ENCODE results near the gene SP1. TPM values are rescaled to one million over a fixed set of nuclear protein-coding genes. Genes with fewer than 3 reads are reported as not detected.
"Not testable (repeated sequence)": the region's sequence is repeated elsewhere in the genome, so short reads cannot be mapped to it uniquely, and the experiment has no call there.

Gene SP1
- total and polyA plus RNA-seq, 2 experiments from 2014 or later: 11.1 to 68.4 TPM

DNA sequence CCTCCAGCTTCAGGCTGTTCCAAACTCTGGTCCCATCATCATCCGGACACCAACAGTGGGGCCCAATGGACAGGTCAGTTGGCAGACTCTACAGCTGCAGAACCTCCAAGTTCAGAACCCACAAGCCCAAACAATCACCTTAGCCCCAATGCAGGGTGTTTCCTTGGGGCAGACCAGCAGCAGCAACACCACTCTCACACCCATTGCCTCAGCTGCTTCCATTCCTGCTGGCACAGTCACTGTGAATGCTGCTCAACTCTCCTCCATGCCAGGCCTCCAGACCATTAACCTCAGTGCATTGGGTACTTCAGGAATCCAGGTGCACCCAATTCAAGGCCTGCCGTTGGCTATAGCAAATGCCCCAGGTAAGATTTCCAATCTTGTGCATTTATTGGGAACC, 3.3 kb downstream of the SP1 start (continued):
- TF ChIP-seq JUNB (IDR thresholded peaks at IDR 0.05; ENCODE audit: unreplicated experiment) (no peak), ZNF114 (CRISPR knock-in tag; IDR thresholded peaks at IDR 0.05) (no peak), NANOG (IDR thresholded peaks at IDR 0.05; ENCODE audit: borderline replicate concordance) (no peak)

DNA sequence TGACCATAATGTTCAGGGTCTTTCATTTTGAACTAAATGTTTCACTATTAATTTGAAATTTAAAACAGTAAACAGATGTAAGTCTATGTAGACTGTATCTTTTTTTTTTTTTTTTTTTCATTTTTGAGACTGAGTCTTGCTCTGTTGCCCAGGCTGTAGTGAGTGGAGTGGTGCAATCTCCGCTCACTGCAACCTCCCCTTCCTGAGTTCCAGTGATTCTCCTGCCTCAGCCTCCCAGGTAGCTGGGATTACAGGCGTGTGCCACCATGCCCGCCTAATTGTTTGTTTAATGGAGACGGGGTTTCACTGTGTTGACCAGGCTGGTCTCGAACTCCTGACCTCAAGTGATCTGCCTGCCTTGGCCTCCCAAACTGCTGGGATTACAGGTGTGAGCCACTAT, 6.4 kb downstream of the SP1 start:
- peaks cover 23% of the 10 kb centered on the region for H4K20me1 ChIP-seq (replicated peaks; ENCODE audit: insufficient read depth)
- H3K4me2 ChIP-seq; H3K4me3 ChIP-seq; H3K27ac ChIP-seq (ENCODE audit: low read depth); H3K9me2 ChIP-seq (ENCODE audit: insufficient read depth); H3K27me3 ChIP-seq (ENCODE audit: insufficient read depth); DNase-seq (ENCODE audit: low spot score); H3K9me3 Mint-ChIP-seq; H3K27me3 Mint-ChIP-seq (ENCODE audit: insufficient read depth, low read depth, poor library complexity); ATAC-seq; H2AFZ ChIP-seq; H3F3A ChIP-seq (replicated peaks; ENCODE audit: low read depth); H3K27ac Mint-ChIP-seq: not testable (repeated sequence)
- peaks cover 100% of the 10 kb centered on the region for H3K79me2 ChIP-seq (replicated peaks; ENCODE audit: insufficient read depth)
- peaks cover 31% of the 10 kb centered on the region; the same call in 1 of the 2 replicates for H3K36me3 ChIP-seq (ENCODE audit: insufficient read depth)
- peaks cover 54% of the 10 kb centered on the region for H3K36me3 Mint-ChIP-seq (ENCODE audit: low read depth)
- peaks cover 28% of the 10 kb centered on the region for H3K4me1 Mint-ChIP-seq
- peaks cover 11% of the 10 kb centered on the region for H3K4me1 ChIP-seq (ENCODE audit: insufficient read depth)
- H3K4me3 Mint-ChIP-seq: peak overlapping the region; percentile 7; the same call in 1 of the 3 replicates

DNA sequence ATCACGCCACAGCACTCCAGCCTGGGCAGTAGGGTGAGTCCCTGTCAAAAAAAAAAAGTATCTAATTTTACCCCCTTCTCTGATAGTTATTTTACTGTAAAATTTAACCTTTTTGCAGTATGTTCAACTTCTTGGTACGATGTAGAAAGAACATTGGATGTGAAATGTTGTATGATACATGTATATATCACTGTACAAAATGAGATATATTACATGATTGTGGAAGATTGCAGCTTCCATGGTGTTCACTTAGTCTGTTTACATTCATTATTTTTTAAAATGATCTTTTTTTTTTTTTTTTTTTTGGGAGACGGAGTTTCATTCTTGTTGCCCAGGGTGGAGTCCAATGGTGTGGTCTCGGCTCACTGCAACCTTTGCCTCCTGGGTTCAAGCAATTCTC, 9.0 kb downstream of the SP1 start:
- H3K36me3 ChIP-seq (ENCODE audit: insufficient read depth): peaks cover 11% of the 10 kb centered on the region; the same call in 1 of the 2 replicates
- DNase-seq (ENCODE audit: low spot score) (no peak), ATAC-seq (no peak)
- H3K4me2 ChIP-seq: no peak overlapping the region
- 0 out of 2 replicates have a peak, but pooled peaks cover 3% of the 10 kb centered on the region for H3K4me1 ChIP-seq (ENCODE audit: insufficient read depth)
- no peak overlapping the region for H2AFZ ChIP-seq
- Mint-ChIP-seq H3K36me3 (ENCODE audit: low read depth) (peaks cover 29% of the 10 kb centered on the region), H3K27ac (no peak overlapping the region), H3K27me3 (ENCODE audit: insufficient read depth, low read depth, poor library complexity) (peaks cover 8% of the 10 kb centered on the region), H3K4me1 (peaks cover 4% of the 10 kb centered on the region; the same call in 2 of the 3 replicates), H3K9me3 (no peaks in the 10 kb centered on the region; the same call in 2 of the 3 replicates), H3K4me3 (no peak overlapping the region)
- peaks cover 26% of the 10 kb centered on the region for H4K20me1 ChIP-seq (replicated peaks; ENCODE audit: insufficient read depth)
- no peak overlapping the region for H3K4me3 ChIP-seq
- peaks cover 97% of the 10 kb centered on the region for H3K79me2 ChIP-seq (replicated peaks; ENCODE audit: insufficient read depth)
- no peaks in the 10 kb centered on the region; the same call in 1 of the 2 replicates for H3F3A ChIP-seq (replicated peaks; ENCODE audit: low read depth)
- no peaks in the 10 kb centered on the region for H3K27me3 ChIP-seq (ENCODE audit: insufficient read depth)
- no peak overlapping the region for H3K27ac ChIP-seq (ENCODE audit: low read depth)
- H3K9me2 ChIP-seq (ENCODE audit: insufficient read depth): no peaks in the 10 kb centered on the region
- TF ChIP-seq JUNB (IDR thresholded peaks at IDR 0.05; ENCODE audit: unreplicated experiment) (no peak), EZH2 (IDR thresholded peaks at IDR 0.05; ENCODE audit: low read depth, unreplicated experiment) (no peak), NANOG (IDR thresholded peaks at IDR 0.05; ENCODE audit: borderline replicate concordance) (no peak), ZNF331 (CRISPR knock-in tag; IDR thresholded peaks at IDR 0.05; ENCODE audit: low read depth) (no peak), STAT1 (IDR thresholded peaks at IDR 0.05; ENCODE audit: unreplicated experiment) (no peak), ZNF114 (CRISPR knock-in tag; IDR thresholded peaks at IDR 0.05) (no peak), POLR2AphosphoS5 (IDR thresholded peaks at IDR 0.05; ENCODE audit: low read depth) (no peak), EZH2phosphoT487 (IDR thresholded peaks at IDR 0.05; ENCODE audit: unreplicated experiment) (no peak), CREB1 (CRISPR knock-in tag; IDR thresholded peaks at IDR 0.05; ENCODE audit: low read depth) (no peak)
- TF ChIP-seq, protein P1, sequence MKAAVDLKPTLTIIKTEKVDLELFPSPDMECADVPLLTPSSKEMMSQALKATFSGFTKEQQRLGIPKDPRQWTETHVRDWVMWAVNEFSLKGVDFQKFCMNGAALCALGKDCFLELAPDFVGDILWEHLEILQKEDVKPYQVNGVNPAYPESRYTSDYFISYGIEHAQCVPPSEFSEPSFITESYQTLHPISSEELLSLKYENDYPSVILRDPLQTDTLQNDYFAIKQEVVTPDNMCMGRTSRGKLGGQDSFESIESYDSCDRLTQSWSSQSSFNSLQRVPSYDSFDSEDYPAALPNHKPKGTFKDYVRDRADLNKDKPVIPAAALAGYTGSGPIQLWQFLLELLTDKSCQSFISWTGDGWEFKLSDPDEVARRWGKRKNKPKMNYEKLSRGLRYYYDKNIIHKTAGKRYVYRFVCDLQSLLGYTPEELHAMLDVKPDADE (IDR thresholded peaks at IDR 0.05): no peak
- TF ChIP-seq, protein P2, sequence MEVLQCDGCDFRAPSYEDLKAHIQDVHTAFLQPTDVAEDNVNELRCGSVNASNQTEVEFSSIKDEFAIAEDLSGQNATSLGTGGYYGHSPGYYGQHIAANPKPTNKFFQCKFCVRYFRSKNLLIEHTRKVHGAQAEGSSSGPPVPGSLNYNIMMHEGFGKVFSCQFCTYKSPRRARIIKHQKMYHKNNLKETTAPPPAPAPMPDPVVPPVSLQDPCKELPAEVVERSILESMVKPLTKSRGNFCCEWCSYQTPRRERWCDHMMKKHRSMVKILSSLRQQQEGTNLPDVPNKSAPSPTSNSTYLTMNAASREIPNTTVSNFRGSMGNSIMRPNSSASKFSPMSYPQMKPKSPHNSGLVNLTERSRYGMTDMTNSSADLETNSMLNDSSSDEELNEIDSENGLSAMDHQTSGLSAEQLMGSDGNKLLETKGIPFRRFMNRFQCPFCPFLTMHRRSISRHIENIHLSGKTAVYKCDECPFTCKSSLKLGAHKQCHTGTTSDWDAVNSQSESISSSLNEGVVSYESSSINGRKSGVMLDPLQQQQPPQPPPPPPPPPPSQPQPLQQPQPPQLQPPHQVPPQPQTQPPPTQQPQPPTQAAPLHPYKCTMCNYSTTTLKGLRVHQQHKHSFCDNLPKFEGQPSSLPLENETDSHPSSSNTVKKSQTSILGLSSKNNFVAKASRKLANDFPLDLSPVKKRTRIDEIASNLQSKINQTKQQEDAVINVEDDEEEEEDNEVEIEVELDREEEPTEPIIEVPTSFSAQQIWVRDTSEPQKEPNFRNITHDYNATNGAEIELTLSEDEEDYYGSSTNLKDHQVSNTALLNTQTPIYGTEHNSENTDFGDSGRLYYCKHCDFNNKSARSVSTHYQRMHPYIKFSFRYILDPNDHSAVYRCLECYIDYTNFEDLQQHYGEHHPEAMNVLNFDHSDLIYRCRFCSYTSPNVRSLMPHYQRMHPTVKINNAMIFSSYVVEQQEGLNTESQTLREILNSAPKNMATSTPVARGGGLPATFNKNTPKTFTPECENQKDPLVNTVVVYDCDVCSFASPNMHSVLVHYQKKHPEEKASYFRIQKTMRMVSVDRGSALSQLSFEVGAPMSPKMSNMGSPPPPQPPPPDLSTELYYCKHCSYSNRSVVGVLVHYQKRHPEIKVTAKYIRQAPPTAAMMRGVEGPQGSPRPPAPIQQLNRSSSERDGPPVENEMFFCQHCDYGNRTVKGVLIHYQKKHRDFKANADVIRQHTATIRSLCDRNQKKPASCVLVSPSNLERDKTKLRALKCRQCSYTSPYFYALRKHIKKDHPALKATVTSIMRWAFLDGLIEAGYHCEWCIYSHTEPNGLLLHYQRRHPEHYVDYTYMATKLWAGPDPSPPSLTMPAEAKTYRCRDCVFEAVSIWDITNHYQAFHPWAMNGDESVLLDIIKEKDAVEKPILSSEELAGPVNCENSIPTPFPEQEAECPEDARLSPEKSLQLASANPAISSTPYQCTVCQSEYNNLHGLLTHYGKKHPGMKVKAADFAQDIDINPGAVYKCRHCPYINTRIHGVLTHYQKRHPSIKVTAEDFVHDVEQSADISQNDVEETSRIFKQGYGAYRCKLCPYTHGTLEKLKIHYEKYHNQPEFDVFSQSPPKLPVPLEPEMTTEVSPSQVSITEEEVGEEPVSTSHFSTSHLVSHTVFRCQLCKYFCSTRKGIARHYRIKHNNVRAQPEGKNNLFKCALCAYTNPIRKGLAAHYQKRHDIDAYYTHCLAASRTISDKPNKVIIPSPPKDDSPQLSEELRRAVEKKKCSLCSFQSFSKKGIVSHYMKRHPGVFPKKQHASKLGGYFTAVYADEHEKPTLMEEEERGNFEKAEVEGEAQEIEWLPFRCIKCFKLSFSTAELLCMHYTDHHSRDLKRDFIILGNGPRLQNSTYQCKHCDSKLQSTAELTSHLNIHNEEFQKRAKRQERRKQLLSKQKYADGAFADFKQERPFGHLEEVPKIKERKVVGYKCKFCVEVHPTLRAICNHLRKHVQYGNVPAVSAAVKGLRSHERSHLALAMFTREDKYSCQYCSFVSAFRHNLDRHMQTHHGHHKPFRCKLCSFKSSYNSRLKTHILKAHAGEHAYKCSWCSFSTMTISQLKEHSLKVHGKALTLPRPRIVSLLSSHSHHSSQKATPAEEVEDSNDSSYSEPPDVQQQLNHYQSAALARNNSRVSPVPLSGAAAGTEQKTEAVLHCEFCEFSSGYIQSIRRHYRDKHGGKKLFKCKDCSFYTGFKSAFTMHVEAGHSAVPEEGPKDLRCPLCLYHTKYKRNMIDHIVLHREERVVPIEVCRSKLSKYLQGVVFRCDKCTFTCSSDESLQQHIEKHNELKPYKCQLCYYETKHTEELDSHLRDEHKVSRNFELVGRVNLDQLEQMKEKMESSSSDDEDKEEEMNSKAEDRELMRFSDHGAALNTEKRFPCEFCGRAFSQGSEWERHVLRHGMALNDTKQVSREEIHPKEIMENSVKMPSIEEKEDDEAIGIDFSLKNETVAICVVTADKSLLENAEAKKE (CRISPR knock-in tag; IDR thresholded peaks at IDR 0.05): no peak
- TF ChIP-seq, protein P3, sequence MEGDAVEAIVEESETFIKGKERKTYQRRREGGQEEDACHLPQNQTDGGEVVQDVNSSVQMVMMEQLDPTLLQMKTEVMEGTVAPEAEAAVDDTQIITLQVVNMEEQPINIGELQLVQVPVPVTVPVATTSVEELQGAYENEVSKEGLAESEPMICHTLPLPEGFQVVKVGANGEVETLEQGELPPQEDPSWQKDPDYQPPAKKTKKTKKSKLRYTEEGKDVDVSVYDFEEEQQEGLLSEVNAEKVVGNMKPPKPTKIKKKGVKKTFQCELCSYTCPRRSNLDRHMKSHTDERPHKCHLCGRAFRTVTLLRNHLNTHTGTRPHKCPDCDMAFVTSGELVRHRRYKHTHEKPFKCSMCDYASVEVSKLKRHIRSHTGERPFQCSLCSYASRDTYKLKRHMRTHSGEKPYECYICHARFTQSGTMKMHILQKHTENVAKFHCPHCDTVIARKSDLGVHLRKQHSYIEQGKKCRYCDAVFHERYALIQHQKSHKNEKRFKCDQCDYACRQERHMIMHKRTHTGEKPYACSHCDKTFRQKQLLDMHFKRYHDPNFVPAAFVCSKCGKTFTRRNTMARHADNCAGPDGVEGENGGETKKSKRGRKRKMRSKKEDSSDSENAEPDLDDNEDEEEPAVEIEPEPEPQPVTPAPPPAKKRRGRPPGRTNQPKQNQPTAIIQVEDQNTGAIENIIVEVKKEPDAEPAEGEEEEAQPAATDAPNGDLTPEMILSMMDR (conservative IDR thresholded peaks at IDR 0.05; ENCODE audit: low read depth in 2 of 2): no peak

Measured in GM23338 (cell line).